H1 (cell line): ENCODE data around the gene THRB. TPM values are rescaled to one million over a fixed set of nuclear protein-coding genes. Genes with fewer than 3 reads are reported as not detected.
A peak's percentile ranks its signal among the peaks of the same experiment; 100 is the strongest.

Source experiments
- CTCF ChIA-PET: fragments of 300-600 bp; sonication (Branson Sonifier 250); formaldehyde crosslinking; loops from one replicate; lab custom pipeline; 2021; ENCODE audit not compliant: partially characterized antibody; lab: Charles Lee
- POLR2A ChIA-PET: fragments of 300-600 bp; sonication (Branson Sonifier 250); formaldehyde crosslinking; loops from one replicate; lab custom pipeline; 2021; ENCODE audit warnings: inconsistent platforms; ENCODE audit not compliant: partially characterized antibody; lab: Charles Lee
- DNase-seq, 2 experiments: peaks; one replicate each; pipeline versions ENCODE4 v3.0.0 to v3.0.0-alpha.2; 2010 to 2022; ENCODE audit warnings: low spot score in 2 of 2, low read depth in 1 of 2, mixed read lengths in 1 of 2
- FAIRE-seq: peaks from 2 replicates; lab custom pipeline; 2011; peaks lifted over from hg19 to GRCh38; lab: Jason Lieb, UNC
- H2AFZ ChIP-seq: 2 replicates; pipeline ENCODE4 v1.8.1; 2012; ENCODE audit warnings: low read length, inconsistent platforms
- H2AK5ac ChIP-seq: 2 replicates; pipeline ENCODE4 v1.6.1; 2013; ENCODE audit warnings: low read depth, low read length
- H2BK120ac ChIP-seq: replicated peaks from 2 replicates; pipeline ENCODE3; 2013; ENCODE audit warnings: low read depth, low read length, inconsistent platforms
- H2BK12ac ChIP-seq: 2 replicates; pipeline ENCODE4 v1.6.1; 2013; ENCODE audit warnings: low read depth, low read length
- H2BK15ac ChIP-seq: 2 replicates; pipeline ENCODE4 v1.6.1; 2013; ENCODE audit warnings: low read length
- H2BK20ac ChIP-seq: 2 replicates; pipeline ENCODE4 v1.6.1; 2013; ENCODE audit warnings: low read length
- H2BK5ac ChIP-seq: 2 replicates; pipeline ENCODE4 v1.6.1; 2013; ENCODE audit warnings: low read depth, low read length
- H3K14ac ChIP-seq: 2 replicates; pipeline ENCODE4 v1.6.1; 2013; ENCODE audit warnings: inconsistent platforms; ENCODE audit not compliant: insufficient read length
- H3K18ac ChIP-seq: 2 replicates; pipeline ENCODE4 v1.6.1; 2013; ENCODE audit warnings: low read length; ENCODE audit errors: extremely low read depth
- H3K23ac ChIP-seq: 2 replicates; pipeline ENCODE4 v1.6.1; 2013; ENCODE audit warnings: inconsistent platforms; ENCODE audit not compliant: insufficient read length
- H3K23me2 ChIP-seq: 2 replicates; pipeline ENCODE4 v1.6.1; 2013; ENCODE audit warnings: low read depth, low read length
- H3K27ac ChIP-seq: 2 replicates; pipeline ENCODE4 v1.6.1; 2011; ENCODE audit warnings: low read depth, low read length, inconsistent platforms
- H3K27me3 ChIP-seq, 4 experiments: replicated peaks in 1 of 4; 1 replicate in 1 of 4; 2 replicates in 3 of 4; pipeline versions ENCODE4 v1.6.1 to v1.8.1; 2011 to 2013; ENCODE audit warnings: low read length in 3 of 4, mild to moderate bottlenecking in 3 of 4, inconsistent platforms in 2 of 4, mixed read lengths in 2 of 4, moderate library complexity in 1 of 4; ENCODE audit not compliant: control insufficient read depth in 3 of 4, insufficient read depth in 3 of 4; ENCODE audit errors: extremely low read depth in 1 of 4
- H3K36me3 ChIP-seq, 4 experiments: 2 replicates each; pipeline versions ENCODE4 v1.6.1 to v1.8.1; 2011 to 2013; ENCODE audit warnings: mild to moderate bottlenecking in 4 of 4, low read length in 3 of 4, moderate library complexity in 2 of 4, control low read depth in 1 of 4, inconsistent platforms in 1 of 4; ENCODE audit not compliant: insufficient read depth in 4 of 4, control insufficient read depth in 2 of 4
- H3K4ac ChIP-seq: replicated peaks from 2 replicates; pipeline ENCODE3; 2013; ENCODE audit warnings: low read length, low read depth, mixed read lengths, inconsistent platforms; ENCODE audit not compliant: insufficient read length
- H3K4me1 ChIP-seq, 4 experiments: replicated peaks in 1 of 4; 1 replicate in 1 of 4; 2 replicates in 3 of 4; pipeline versions ENCODE4 v1.6.1 to v1.8.1; 2011 to 2013; ENCODE audit warnings: low read length in 3 of 4, inconsistent platforms in 2 of 4, mixed read lengths in 1 of 4; ENCODE audit not compliant: insufficient read depth in 4 of 4, control insufficient read depth in 3 of 4
- H3K4me2 ChIP-seq, 2 experiments: 2 replicates each; pipeline versions ENCODE4 v1.6.1 to v1.8.1; 2011 to 2013; ENCODE audit warnings: low read depth in 2 of 2, low read length in 2 of 2, control low read depth in 1 of 2, inconsistent platforms in 1 of 2, mild to moderate bottlenecking in 1 of 2; ENCODE audit not compliant: insufficient read depth in 1 of 2
- H3K4me3 ChIP-seq, 4 experiments: fragments of 200-600, 300-600 bp in 1 of 4; sonication (generic), shearing (Covaris generic), sonication (Bioruptor Twin) in 1 of 4; 2 replicates each; pipeline versions ENCODE4 v1.5.1 to v1.8.1; 2011 to 2016; ENCODE audit warnings: low read length in 4 of 4, low read depth in 3 of 4, control low read depth in 2 of 4, inconsistent platforms in 2 of 4, mild to moderate bottlenecking in 2 of 4, mixed read lengths in 1 of 4, moderate library complexity in 1 of 4; ENCODE audit not compliant: insufficient read depth in 2 of 4; ENCODE audit errors: extremely low read depth in 1 of 4
- H3K56ac ChIP-seq: replicated peaks from 2 replicates; pipeline ENCODE3; 2013; ENCODE audit warnings: low read depth, mild to moderate bottlenecking, mixed read lengths, low read length, inconsistent platforms; ENCODE audit not compliant: insufficient read length
- H3K79me1 ChIP-seq: 2 replicates; pipeline ENCODE4 v1.6.1; 2013; ENCODE audit warnings: low read depth, low read length, control low read depth
- H3K79me2 ChIP-seq, 2 experiments: 2 replicates each; pipeline versions ENCODE4 v1.6.1 to v1.8.1; 2012 to 2013; ENCODE audit warnings: low read length in 2 of 2, mild to moderate bottlenecking in 2 of 2, inconsistent platforms in 1 of 2; ENCODE audit not compliant: insufficient read depth in 2 of 2, control insufficient read depth in 1 of 2
- H3K9ac ChIP-seq, 4 experiments: replicated peaks in 1 of 4; 1 replicate in 1 of 4; 2 replicates in 3 of 4; pipeline versions ENCODE4 v1.6.1 to v1.8.1; 2011 to 2013; ENCODE audit warnings: low read depth in 3 of 4, low read length in 3 of 4, control low read depth in 2 of 4, mild to moderate bottlenecking in 2 of 4, moderate library complexity in 2 of 4, inconsistent platforms in 1 of 4; ENCODE audit errors: extremely low read depth in 1 of 4
- H3K9me3 ChIP-seq, 2 experiments: 2 replicates each; pipeline versions ENCODE4 v1.6.1 to v1.8.1; 2012 to 2013; ENCODE audit warnings: mild to moderate bottlenecking in 2 of 2, moderate library complexity in 2 of 2, control low read depth in 1 of 2, inconsistent platforms in 1 of 2, low read depth in 1 of 2, low read length in 1 of 2, mixed read lengths in 1 of 2; ENCODE audit not compliant: insufficient read depth in 2 of 2
- H4K20me1 ChIP-seq, 2 experiments: replicated peaks in 1 of 2; 2 replicates each; pipeline versions ENCODE3 to v1.8.1; 2011 to 2013; ENCODE audit warnings: inconsistent platforms in 2 of 2, low read length in 2 of 2, mild to moderate bottlenecking in 1 of 2; ENCODE audit not compliant: insufficient read depth in 2 of 2, control insufficient read depth in 1 of 2
- H4K5ac ChIP-seq: 2 replicates; pipeline ENCODE4 v1.6.1; 2013; ENCODE audit warnings: low read length, low read depth, mixed read lengths, inconsistent platforms; ENCODE audit not compliant: insufficient read length
- H4K8ac ChIP-seq: 2 replicates; pipeline ENCODE4 v1.8.0; 2013; ENCODE audit warnings: mild to moderate bottlenecking, moderate library complexity, low read length, inconsistent platforms; ENCODE audit not compliant: insufficient read depth; ENCODE audit errors: extremely low read depth
- H4K91ac ChIP-seq: replicated peaks from 2 replicates; pipeline ENCODE3; 2013; ENCODE audit warnings: low read length, mixed read lengths, inconsistent platforms; ENCODE audit not compliant: insufficient read length
- BACH1 ChIP-seq: IDR thresholded peaks from 2 replicates; pipeline ENCODE4 v1.6.1; 2012; ENCODE audit warnings: low read length, improper control_type of control experiment
- CREB1 ChIP-seq: IDR thresholded peaks from 2 replicates; pipeline ENCODE4 v1.6.1; 2012; ENCODE audit warnings: inconsistent platforms
- WGBS, 2 experiments: shearing (Covaris generic) in 1 of 2; methylation state at CpG; one replicate each; pipeline versions ENCODE4 v1.1.6 to v1.1.7; 2013 to 2015; ENCODE audit warnings: low lambda C conversion rate in 2 of 2, mixed read lengths in 2 of 2, inconsistent platforms in 1 of 2, low coverage in 1 of 2, missing lambda C conversion rate in 1 of 2; ENCODE audit not compliant: insufficient replicate concordance in 2 of 2, insufficient coverage in 1 of 2, insufficient read length in 1 of 2; ENCODE audit errors: extremely low coverage in 1 of 2, missing lambda C conversion rate in 1 of 2; 5-methylcytosine and 5-hydroxymethylcytosine counted together
- polyA plus RNA-seq, 7 experiments: library from polyadenylated mRNA; depleted of rRNA in 3 of 7; stranded (reverse) in 5 of 7; unstranded in 2 of 7; fragments of >200 nt in 5 of 7; fragments of 200-250 nt in 2 of 7; gene quantifications; 1 replicate in 5 of 7; 2 replicates in 1 of 7; 4 replicates in 1 of 7; pipeline versions ENCODE4 v1.2.1 to v1.2.3, GENCODE V29; 2011 to 2013; ENCODE audit warnings: missing spikeins in 2 of 7, mixed read lengths in 2 of 7
- total RNA-seq: library from RNA; stranded (reverse); fragmentation: NEBNext Ultra II Directional; extraction: Animal tissue kit (Norgen Biotek cat#: 25700); gene quantifications from 2 replicates; pipeline ENCODE4 v1.2.1, GENCODE V29; 2021

Gene THRB
- total and polyA plus RNA-seq, 2 of the 8 experiments (the other 6 are each of a cell fraction or from before 2014, with no cell fraction given): 0.98 to 3.9 TPM

GRCh38 chr3:24242012-24242698 is 252.5 kb downstream of the THRB start:
- Histone ChIP-seq H3K36me3 (no peaks in the 10 kb centered on the region), H3K27ac (no peak overlapping the region), H3K4me3 (no peak overlapping the region), H3K79me2 (no peaks in the 10 kb centered on the region), H3K18ac (no peak overlapping the region), H3K14ac (no peak overlapping the region), H2AFZ (0 out of 2 replicates have a peak overlapping the region, but pooled peaks have one; percentile 24), H3K4ac (no peak overlapping the region), H4K91ac (no peak overlapping the region), H2BK20ac (peak overlapping the region; percentile 37; the same call in 1 of the 2 replicates), H3K23ac (no peak overlapping the region), H3K56ac (no peak overlapping the region), H3K4me1 (peaks cover 0 to 10% (median 2%) of the 10 kb centered on the region in 4 experiments; a peak in 3 of 7 replicates), H3K79me1 (no peaks in the 10 kb centered on the region), H2BK5ac (no peak overlapping the region), H3K4me2 (peak overlapping the region in 1 of 2 experiments; percentile 11; a peak in 1 of 4 replicates), H2BK12ac (no peak overlapping the region), H2AK5ac (no peak overlapping the region), H3K23me2 (no peaks in the 10 kb centered on the region), H4K20me1 (no peaks in the 10 kb centered on the region), H4K5ac (no peak overlapping the region), H2BK15ac (no peak overlapping the region), H3K9ac (no peak overlapping the region), H3K27me3 (no peaks in the 10 kb centered on the region), H3K9me3 (no peaks in the 10 kb centered on the region), H4K8ac (no peak overlapping the region), H2BK120ac (no peak overlapping the region)
- no peak for FAIRE-seq
- 70% methylated on average over 6 of the region's 6 CpGs; no CpG with 5 or more reads in 1 of the 2 experiments for WGBS, 2 experiments
- CTCF ChIA-PET: interaction anchor here (0.7 to 8.6 kb wide), 10 partner anchors 12 to 442 kb away, joined by 3 to 58 read pairs (median 4); no protein-coding TSS in a partner anchor
- no peak for TF ChIP-seq CREB1
- peak; percentile 13; the same call in 1 of the 2 replicates for TF ChIP-seq BACH1
- DNase-seq: no peak
- POLR2A ChIA-PET: interaction anchor here (0.7 to 0.8 kb wide), 2 partner anchors 24 to 106 kb away, joined by 3 to 4 read pairs; no protein-coding TSS in a partner anchor
